ENCODE data around the gene P2RX5. TPM values are rescaled to one million over a fixed set of nuclear protein-coding genes. Genes with fewer than 3 reads are reported as not detected.

P2RX5 gene
- total RNA-seq, 2 donors from 2014 or later = 6.3 TPM; not detected in 1

DNA sequence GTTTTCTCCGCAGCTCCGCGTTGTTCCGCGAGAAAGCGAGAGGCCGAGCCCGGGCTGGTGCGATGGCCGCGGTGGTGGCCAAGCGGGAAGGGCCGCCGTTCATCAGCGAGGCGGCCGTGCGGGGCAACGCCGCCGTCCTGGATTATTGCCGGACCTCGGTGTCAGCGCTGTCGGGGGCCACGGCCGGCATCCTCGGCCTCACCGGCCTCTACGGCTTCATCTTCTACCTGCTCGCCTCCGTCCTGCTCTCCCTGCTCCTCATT is 26.9 kb downstream of the P2RX5 start:
- peaks cover 13% of the 10 kb centered on the region for H3K4me1 ChIP-seq (replicated peaks)
- H3K36me3 ChIP-seq = no peaks in the 10 kb centered on the region
- TF ChIP-seq, protein P1, sequence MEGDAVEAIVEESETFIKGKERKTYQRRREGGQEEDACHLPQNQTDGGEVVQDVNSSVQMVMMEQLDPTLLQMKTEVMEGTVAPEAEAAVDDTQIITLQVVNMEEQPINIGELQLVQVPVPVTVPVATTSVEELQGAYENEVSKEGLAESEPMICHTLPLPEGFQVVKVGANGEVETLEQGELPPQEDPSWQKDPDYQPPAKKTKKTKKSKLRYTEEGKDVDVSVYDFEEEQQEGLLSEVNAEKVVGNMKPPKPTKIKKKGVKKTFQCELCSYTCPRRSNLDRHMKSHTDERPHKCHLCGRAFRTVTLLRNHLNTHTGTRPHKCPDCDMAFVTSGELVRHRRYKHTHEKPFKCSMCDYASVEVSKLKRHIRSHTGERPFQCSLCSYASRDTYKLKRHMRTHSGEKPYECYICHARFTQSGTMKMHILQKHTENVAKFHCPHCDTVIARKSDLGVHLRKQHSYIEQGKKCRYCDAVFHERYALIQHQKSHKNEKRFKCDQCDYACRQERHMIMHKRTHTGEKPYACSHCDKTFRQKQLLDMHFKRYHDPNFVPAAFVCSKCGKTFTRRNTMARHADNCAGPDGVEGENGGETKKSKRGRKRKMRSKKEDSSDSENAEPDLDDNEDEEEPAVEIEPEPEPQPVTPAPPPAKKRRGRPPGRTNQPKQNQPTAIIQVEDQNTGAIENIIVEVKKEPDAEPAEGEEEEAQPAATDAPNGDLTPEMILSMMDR (IDR thresholded peaks at IDR 0.05) = no peak
- TF ChIP-seq POLR2AphosphoS5 (IDR thresholded peaks at IDR 0.05) = no peak
- TF ChIP-seq POLR2A (IDR thresholded peaks at IDR 0.05) = no peak
- peak overlapping the region; percentile 92 to 95 for H3K27ac ChIP-seq
- intact Hi-C loops (cut with DNase I) = loop anchor here (2.0 kb wide), 1 partner anchor 54 kb away; the partner anchor contains the start of gene HASPIN
- peak overlapping the region; percentile 83 to 90 for H3K4me3 ChIP-seq
- H3K9me3 ChIP-seq = no peaks in the 10 kb centered on the region
- no peaks in the 10 kb centered on the region for H3K27me3 ChIP-seq (replicated peaks; ENCODE audit: insufficient read depth)
- WGBS = 1% methylated on average over 32 of the region's 32 CpGs
- DNase-seq (ENCODE audit: low spot score) = no peak

- TF ChIP-seq, protein P1 (IDR thresholded peaks at IDR 0.05) = peak in 1 of 4 experiments; percentile 9
- TF ChIP-seq POLR2A (IDR thresholded peaks at IDR 0.05) (peak; percentile 95), POLR2AphosphoS5 (IDR thresholded peaks at IDR 0.05) (peak; percentile 97)
- H3K4me3 ChIP-seq = peak within 1 kb of the TSS; percentile 83 to 90
- no peaks in the 10 kb centered on the region for H3K27me3 ChIP-seq (replicated peaks; ENCODE audit: insufficient read depth)
- peaks cover 0 to under 1% of the 10 kb centered on the region in 2 donors for H3K36me3 ChIP-seq
- H3K9me3 ChIP-seq = no peaks in the 10 kb centered on the region
- peak within 1 kb of the TSS; percentile 92 to 95 for H3K27ac ChIP-seq
- intact Hi-C loops (cut with DNase I) = loop anchor here (1.0 to 2.0 kb wide), 2 partner anchors 32 to 54 kb away; partner anchors contain the start of genes CTNS, HASPIN and SHPK
- WGBS = 1% methylated on average over 45 of the region's 89 CpGs
- H3K4me1 ChIP-seq (replicated peaks) = peaks cover 13% of the 10 kb centered on the region
- DNase-seq (ENCODE audit: low spot score) = peak; percentile 98
These were observed 27.5 kb downstream of the P2RX5 start, which contains the start of the genes EMC6 and TAX1BP3 for GRCh38 chr17:3668279-3669084. EMC6 (plus strand) TSS chr17:3668812; CDS start chr17:3669147, 335 bp downstream. TAX1BP3 (minus strand) TSS chr17:3668578; CDS start chr17:3668526, 52 bp downstream.

GRCh38 chr17:3667366-3668278 is 28.3 kb downstream of the P2RX5 start:
- 2% methylated on average over 39 of the region's 39 CpGs for WGBS
- TF ChIP-seq, protein P1 (IDR thresholded peaks at IDR 0.05) = no peak
- TF ChIP-seq POLR2AphosphoS5 (IDR thresholded peaks at IDR 0.05) (peak; percentile 51), POLR2A (IDR thresholded peaks at IDR 0.05) (peak; percentile 47)
- Histone ChIP-seq H3K9me3 (no peaks in the 10 kb centered on the region), H3K27ac (peak overlapping the region; percentile 92 to 95), H3K36me3 (peaks cover 0 to 6% of the 10 kb centered on the region in 2 donors), H3K4me1 (replicated peaks) (peaks cover 13% of the 10 kb centered on the region), H3K27me3 (replicated peaks; ENCODE audit: insufficient read depth) (no peaks in the 10 kb centered on the region), H3K4me3 (peak overlapping the region; percentile 83 to 90)
- DNase-seq (ENCODE audit: low spot score) = peak; percentile 82
- intact Hi-C loops (cut with DNase I) = loop anchor here (1.0 to 2.0 kb wide), 2 partner anchors 31 to 55 kb away; partner anchors contain the start of genes CTNS, HASPIN and SHPK

- peaks cover 0 to 6% of the 10 kb centered on the region in 2 donors for H3K36me3 ChIP-seq
- peaks cover 13% of the 10 kb centered on the region for H3K4me1 ChIP-seq (replicated peaks)
- H3K27me3 ChIP-seq (replicated peaks; ENCODE audit: insufficient read depth) = no peaks in the 10 kb centered on the region
- H3K4me3 ChIP-seq = no peak overlapping the region
- 48% methylated on average over 6 of the region's 6 CpGs for WGBS
- intact Hi-C loops (cut with DNase I) = no loop called here
- H3K9me3 ChIP-seq = no peaks in the 10 kb centered on the region
- TF ChIP-seq POLR2A (IDR thresholded peaks at IDR 0.05) (no peak), POLR2AphosphoS5 (IDR thresholded peaks at IDR 0.05) (no peak)
- TF ChIP-seq, protein P1 (IDR thresholded peaks at IDR 0.05) = no peak
- peak; percentile 37 for DNase-seq (ENCODE audit: low spot score)
- H3K27ac ChIP-seq = peak overlapping the region; percentile 30 to 36
These were observed 29.4 kb downstream of the P2RX5 start for GRCh38 chr17:3666516-3666915.

Measured in prostate gland (tissue), 2 donors.